CD4-positive, alpha-beta T cell treated with Interleukin-4 for 1 hour (primary cell): ENCODE measurements around the gene GALC.

Experiments
- DNase-seq, 2 donors: peaks; one replicate each; pipeline ENCODE4 v3.0.0-alpha.2; 2020 to 2022

GALC gene

GRCh38 chr14:87952307-87953094 is 40.5 kb downstream of the GALC start:
- peak in 1 of 2 donors; percentile 56 for DNase-seq

- peak in 1 of 2 donors; percentile 66 for DNase-seq
Measured at GRCh38 chr14:87944987-87945604, 47.9 kb downstream of the GALC start.

DNA sequence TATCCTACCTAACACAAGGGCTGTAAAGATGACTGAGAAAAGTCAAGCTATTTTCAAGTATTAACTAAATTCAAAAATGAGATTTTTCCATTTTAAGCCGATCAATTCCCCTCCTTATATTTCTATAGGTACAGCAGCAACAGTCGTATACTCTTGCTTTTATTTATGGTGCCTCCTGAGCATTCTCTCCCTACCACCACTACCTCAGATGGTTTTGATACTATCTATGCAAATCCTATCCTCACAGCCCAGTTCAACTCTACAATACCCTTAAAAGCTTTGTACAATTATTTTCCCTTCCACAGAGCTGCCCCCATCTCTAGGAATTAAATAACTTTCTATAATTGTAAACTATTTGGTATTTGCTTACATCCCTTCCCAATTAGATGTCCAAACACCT is 52.1 kb downstream of the GALC start:
- no peak for DNase-seq

GRCh38 chr14:87940382-87940781 is 52.6 kb downstream of the GALC start:
- DNase-seq = no peak

DNA sequence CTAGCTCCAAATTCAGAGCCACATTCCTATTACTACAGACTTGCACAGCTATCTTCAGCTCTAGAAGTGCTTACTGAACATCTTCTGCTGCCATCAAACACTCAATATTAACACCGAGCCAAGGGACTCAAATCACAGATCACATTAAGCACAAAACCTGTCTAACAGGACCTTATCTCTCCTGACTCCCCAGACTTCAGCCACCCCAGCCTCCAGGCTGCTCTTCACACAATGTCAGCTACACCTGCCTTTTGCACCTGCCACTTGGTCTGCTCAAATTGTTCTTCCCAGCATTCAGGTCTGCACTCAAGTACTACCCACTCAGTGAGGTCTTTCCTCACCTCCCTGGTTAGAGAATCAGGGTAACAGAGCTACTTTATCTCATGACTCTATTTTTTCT is 57.1 kb downstream of the GALC start:
- DNase-seq = no peak

DNA sequence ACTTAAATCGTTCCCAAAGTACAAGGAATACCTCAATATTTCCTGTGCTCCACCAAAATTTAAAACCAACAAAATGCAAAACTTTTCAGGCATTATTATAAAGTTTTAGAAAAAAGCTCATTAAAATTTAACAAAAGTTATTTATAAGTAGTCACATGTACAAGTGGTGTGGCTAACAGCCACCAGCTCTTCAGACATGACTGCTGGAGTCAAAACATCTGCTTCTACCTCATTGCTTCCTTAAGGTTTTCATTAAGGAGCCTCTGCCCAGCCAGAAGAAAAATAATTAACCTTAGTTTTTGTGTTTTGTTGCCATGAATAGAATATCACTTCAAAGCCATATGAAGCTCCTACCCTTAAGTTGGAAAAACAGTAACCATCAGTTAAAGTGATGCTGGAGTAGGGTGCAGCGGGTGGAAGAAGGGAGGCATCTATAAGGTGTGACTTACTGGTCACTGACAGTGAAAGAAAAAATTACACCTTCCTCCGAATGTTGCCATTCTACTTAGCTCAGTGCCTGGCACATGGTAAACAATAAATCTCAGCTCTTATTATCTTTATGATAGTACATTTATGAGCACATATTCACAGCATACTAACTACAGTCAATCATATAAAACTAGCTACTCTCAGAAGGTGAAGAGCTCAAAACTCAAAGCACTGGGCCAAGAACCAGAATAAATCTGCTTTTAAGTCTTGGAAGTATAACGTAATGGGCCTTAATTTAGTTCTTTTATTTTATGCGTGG is 57.7 kb downstream of the GALC start:
- no peak for DNase-seq

DNA sequence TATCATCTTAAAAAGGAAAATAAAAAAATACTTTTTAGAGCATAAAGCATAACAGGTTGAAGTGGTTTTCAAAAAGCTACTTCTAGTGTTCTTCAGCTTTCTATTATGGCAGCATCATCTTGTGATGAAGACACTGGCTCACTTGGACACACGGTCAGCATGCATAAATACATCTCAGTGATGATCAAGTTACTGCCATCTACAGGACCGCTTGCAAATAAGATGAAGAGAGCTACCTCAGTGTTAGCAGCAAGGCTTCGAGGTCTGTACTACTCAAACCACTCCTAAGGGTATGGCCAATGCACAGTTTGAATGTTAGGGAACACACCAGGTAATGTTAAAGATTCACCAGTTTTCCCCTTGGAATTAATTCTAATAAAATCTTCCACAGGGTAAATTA is 58.8 kb downstream of the GALC start:
- DNase-seq = no peak

- no peak for DNase-seq
Measured at GRCh38 chr14:87916886-87917275, 76.1 kb downstream of the GALC start.

DNA sequence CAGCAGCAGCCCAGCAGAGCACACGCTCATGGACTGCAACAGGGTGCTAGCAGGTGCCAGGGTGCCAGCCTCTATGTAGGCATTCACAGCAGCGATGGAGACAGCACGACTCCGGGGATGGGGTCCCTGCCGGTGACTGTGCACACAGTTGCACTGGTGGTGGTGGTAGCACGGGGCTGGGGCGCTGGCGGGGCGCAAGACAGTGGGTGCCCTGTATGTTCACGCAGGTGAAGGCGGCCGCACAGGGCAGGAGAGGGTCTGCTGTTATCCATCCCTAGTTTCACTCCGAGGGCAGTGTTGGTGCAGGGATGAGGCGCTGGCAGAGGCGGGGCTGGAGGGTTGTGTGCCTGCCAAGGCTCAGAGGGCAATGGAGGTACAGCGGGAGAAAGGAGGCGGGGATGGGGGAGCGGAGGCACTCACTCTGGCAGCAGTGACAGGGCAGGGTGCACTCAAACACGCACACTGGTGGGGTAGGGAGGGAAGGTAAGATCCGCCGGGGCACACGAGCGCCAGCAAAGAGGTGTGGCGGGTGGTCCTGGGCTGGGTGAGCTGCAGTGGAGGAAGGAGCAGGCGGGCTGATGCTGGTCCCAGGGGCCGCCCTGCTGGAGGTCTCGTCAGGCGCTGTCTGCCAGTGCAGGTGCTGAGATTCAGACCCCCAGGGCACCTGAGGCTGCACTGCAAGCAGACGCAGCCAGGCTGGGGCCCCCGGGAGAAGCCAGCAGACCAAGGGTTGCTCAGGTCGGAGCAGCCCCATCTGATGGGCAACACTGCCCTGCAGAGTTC is 76.7 kb downstream of the GALC start:
- no peak for DNase-seq

DNA sequence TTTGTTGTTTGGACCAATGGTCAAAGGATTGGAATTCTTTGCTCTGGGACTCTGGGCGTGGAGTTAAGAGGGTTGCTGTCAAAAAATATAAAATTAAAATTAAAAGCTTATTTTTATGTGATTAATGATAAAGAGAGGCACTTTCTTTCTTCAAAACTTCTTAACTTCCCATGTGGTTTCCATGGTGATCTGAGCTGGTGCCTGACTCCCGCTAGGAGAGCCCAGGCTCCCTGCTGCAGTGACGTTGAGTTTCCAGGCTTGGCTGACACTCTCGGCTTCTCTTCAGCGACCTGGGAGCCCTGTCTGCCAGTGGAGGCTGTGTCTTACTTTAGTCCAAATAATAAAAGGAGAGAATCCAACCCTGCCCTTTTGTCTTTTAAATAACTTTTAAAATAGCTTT is 84.4 kb downstream of the GALC start:
- no peak for DNase-seq

GRCh38 chr14:87901652-87902051 is 91.3 kb downstream of the GALC start:
- DNase-seq = no peak

DNA sequence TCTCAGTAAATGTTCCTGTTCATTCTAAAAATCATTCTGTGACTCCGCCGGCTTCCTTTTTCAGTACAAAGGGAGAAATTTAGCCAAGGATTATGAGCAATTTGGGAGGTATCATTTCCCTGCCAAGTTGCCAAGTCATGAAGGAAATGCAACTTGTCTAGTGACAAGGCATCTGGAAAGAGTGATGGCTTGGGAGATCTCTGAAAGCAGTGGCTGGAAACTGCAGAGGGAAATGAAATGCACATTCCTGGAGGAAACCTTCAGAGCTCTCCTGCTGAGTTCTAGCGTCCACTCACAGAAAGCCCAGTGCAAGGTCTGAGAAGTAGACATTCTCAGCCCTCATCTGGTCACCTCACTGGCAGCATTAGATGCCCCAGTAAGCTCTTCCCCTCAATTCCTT is 91.7 kb downstream of the GALC start:
- no peak for DNase-seq

GRCh38 chr14:87899228-87899627 is 93.8 kb downstream of the GALC start:
- no peak for DNase-seq

GRCh38 chr14:87898301-87898700 is 94.7 kb downstream of the GALC start:
- DNase-seq = no peak

GRCh38 chr14:87896393-87897380 is 96.3 kb downstream of the GALC start:
- DNase-seq = peak in 1 of 2 donors; percentile 32

- DNase-seq = no peak
Measured at GRCh38 chr14:87894920-87895319, 98.1 kb downstream of the GALC start.

DNA sequence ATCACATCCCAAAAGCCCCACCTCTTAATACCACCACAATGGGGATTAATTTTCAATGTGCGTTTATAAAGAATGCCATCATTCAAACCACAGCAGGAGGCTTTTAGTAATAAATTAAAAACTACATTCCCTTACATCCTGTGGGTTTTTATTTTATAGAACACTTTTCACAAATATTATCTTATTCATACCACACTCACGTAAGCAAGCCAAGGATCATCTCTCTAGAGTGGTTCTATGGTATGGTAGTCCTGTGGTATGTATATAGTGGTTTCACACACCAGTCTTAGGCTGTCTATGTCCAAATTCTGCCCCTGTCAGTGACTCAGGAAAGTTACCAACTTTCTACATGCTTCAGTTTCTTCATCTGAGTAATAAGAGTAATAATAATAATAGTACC is 100.2 kb downstream of the GALC start:
- DNase-seq = no peak

DNA sequence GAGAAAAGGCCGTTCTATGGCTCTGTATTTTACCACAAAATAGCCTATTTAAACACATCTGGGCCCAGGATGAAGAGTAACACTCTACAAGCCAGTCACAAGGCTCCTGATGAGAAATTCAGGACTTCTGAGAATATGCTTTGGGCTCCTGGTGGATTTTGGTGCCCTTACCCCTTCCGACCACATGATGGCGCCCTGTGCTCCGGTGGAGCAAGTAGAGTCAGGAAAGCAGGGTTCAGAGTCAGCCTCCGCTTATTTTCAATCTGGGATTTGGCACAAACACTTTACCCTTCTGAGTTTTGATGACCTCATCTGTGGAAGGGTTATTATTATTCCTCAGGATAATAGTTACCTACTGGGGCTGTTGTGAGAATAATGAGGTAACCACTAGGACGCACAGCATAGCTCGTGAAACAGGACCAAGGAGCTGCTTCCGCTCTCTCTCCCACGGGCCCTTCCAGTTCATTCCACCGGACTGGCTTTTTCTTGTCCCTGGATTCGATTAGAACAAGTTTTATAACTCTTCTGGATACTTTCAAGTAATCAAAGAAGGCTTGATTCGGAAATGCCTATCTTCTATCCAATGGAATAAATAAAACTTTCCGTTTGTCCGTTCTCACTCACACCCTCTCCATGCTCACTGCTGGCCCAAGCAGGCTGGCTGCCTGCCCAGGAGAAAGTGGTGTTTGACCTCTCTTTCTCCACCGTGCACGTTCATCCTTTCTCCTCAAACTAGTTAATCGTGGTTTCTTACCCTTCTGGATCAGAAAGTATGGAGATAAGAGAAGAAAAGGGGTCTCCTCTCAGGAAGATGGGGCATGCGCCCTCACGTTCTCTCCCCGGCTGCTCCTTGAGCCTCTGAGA is 104.6 kb downstream of the GALC start:
- DNase-seq = no peak

DNA sequence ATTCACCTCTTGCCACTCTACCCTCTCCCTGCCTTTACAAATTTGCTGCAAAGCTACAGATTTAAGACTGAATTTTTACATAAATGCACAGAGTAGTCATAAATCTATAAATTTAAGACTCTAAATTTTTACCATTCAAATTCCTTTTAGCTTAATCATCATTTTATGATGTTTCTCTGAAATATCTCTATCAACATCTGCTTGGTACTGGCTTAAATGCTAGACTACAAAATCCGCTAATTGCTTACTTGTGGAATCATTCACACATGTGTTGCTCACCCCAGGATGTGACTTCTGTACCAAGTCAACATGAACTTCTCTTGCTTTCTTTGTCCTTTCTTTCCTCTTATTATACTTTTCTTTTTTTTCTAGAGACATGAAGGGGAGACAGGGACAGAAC is 109.2 kb downstream of the GALC start:
- DNase-seq = no peak
